NT2/D1 (cell line): ENCODE measurements around the gene LCTL.

ENCODE experiments used
- YY1 ChIP-seq: IDR thresholded peaks from 2 replicates; pipeline ENCODE4 v1.6.1; 2011; ENCODE audit not compliant: insufficient read length, insufficient read depth
- ZNF274 ChIP-seq: IDR thresholded peaks from 2 replicates; pipeline ENCODE4 v1.6.1; 2011; ENCODE audit warnings: mild to moderate bottlenecking, low read depth, low read length

DNA sequence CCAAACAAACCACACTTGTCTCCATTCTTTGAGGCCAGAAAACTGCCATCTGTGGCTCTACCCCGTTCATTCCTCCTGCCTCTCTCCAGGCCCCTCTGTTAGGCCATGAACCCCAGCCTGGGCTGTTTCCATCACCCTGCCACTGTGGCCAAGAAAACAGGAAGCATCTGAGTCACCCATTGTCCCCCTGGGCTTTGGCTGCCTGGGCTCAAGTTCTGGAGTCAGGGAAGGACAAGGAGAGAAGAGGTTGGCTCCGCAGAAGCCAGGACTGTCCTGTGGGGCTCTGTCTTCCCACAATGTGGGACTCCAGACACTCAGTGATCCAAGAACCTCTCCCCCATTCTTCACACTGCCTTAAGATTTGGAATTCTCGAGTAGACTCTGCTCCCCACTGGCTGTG, 14.8 kb upstream of the LCTL start:
- TF ChIP-seq YY1 (no peak), ZNF274 (no peak)
